Smooth muscle cell (in vitro differentiated cells): ENCODE data around the gene ALOX5AP. TPM values are rescaled to one million over a fixed set of nuclear protein-coding genes. Genes with fewer than 3 reads are reported as not detected.

Experiments
- DNase-seq: peaks from one replicate; lab custom pipeline; 2025; ENCODE audit not compliant: unreplicated experiment; lab: John Stamatoyannopoulos, UW
- H2AFZ ChIP-seq: fragments of 200-600 bp; sonication (generic); 2 replicates; pipeline ENCODE4 v1.6.0; 2016; ENCODE audit warnings: antibody characterized with exemption, low read depth, mild to moderate bottlenecking
- H3F3A ChIP-seq: fragments of 200-600 bp; sonication (generic); 2 replicates; pipeline ENCODE4 v1.6.0; 2017; ENCODE audit warnings: antibody characterized with exemption, low read depth
- H3K27ac ChIP-seq: fragments of 200-600 bp; sonication (generic); 2 replicates; pipeline ENCODE4 v1.5.1; 2016; ENCODE audit warnings: low read depth, mild to moderate bottlenecking
- H3K27me3 ChIP-seq: fragments of 200-600 bp; sonication (generic); 2 replicates; pipeline ENCODE4 v1.6.1; 2016; ENCODE audit warnings: low read depth, mild to moderate bottlenecking
- H3K36me3 ChIP-seq: fragments of 200-600 bp; sonication (generic); 2 replicates; pipeline ENCODE4 v1.5.1; 2016; ENCODE audit warnings: low read depth
- H3K4me1 ChIP-seq: fragments of 200-600 bp; sonication (generic); 2 replicates; pipeline ENCODE4 v1.5.1; 2016; ENCODE audit warnings: low read depth
- H3K4me2 ChIP-seq: fragments of 200-600 bp; sonication (generic); 2 replicates; pipeline ENCODE4 v1.6.0; 2016; ENCODE audit warnings: mild to moderate bottlenecking
- H3K4me3 ChIP-seq: fragments of 200-600 bp; sonication (generic); 2 replicates; pipeline ENCODE4 v1.5.1; 2016; ENCODE audit warnings: mild to moderate bottlenecking
- H3K79me2 ChIP-seq: fragments of 200-600 bp; sonication (generic); 2 replicates; pipeline ENCODE4 v1.6.0; 2016; ENCODE audit warnings: low read depth, mild to moderate bottlenecking
- H3K9ac ChIP-seq: fragments of 200-600 bp; sonication (generic); 2 replicates; pipeline ENCODE4 v1.6.0; 2016; ENCODE audit warnings: low read depth
- H3K9me3 ChIP-seq: fragments of 200-600 bp; sonication (generic); replicated peaks from 2 replicates; pipeline ENCODE4 v1.5.1; 2016; ENCODE audit warnings: low read depth
- H4K20me1 ChIP-seq: fragments of 200-600 bp; sonication (generic); 2 replicates; pipeline ENCODE4 v1.6.0; 2016; ENCODE audit warnings: low read depth
- WGBS: methylation state at CpG from one replicate; pipeline ENCODE4 v1.1.7; 2016; ENCODE audit warnings: low lambda C conversion rate; 5-methylcytosine and 5-hydroxymethylcytosine counted together
- polyA plus RNA-seq: library from polyadenylated mRNA; unstranded; fragments of >200 nt; fragmentation: Nextera tagmentation; extraction: Ambion mirVana; gene quantifications from 2 replicates; pipeline ENCODE4 v1.2.1, GENCODE V29; 2016
- total RNA-seq: library from RNA; depleted of rRNA; stranded (reverse); fragments of >200 nt; gene quantifications from 2 replicates; pipeline ENCODE4 v1.2.3, GENCODE V29; 2014
- TF ChIP-seq, protein P1 (sequence below): fragments of 200-600 bp; sonication (generic); IDR thresholded peaks from 2 replicates; pipeline ENCODE4 v1.5.1; 2017; ENCODE audit warnings: borderline replicate concordance, mild to moderate bottlenecking, antibody characterized with exemption; ENCODE audit not compliant: insufficient read depth, poor library complexity, severe bottlenecking

ALOX5AP gene
- total and polyA plus RNA-seq, 2 experiments from 2014 or later, result 0.22 TPM; not detected in 1

DNA sequence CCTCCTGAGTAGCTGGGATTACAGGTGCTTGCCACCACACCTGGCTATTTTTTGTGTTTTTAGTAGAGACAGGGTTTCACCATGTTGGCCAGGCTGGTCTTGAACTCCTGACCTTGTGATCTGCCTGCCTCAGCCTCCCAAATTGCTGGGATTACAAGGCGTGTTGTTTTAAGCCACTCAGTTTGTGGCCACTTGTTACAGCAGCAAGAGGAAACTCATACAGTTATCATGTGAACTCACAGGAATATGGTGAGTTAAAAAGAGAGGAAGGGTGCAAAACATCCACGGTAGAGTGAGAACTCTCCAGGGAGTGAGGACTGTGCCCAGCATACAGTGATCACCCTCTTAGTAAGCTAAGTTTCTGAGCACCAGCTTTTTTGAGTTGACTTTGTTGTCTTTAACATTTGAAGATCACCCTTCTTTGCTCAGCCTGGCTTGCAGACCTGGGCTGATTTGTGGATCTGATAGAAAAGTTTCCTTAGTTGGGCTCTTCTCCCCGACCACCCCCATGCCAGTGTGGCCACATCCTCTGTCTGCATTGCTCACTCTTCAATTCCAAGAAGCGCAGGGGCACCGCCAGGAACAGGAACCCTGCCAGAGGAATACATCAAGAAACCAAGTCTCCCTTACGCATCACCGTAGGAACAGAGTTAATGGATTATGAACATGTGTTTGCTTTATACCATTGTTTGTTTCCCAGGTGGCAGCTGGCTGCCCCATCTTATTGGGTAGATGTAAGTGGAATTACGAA, 16.0 kb downstream of the ALOX5AP start:
- Histone ChIP-seq H3K36me3 (no peaks in the 10 kb centered on the region), H3K4me1 (no peaks in the 10 kb centered on the region), H3K27ac (no peak overlapping the region), H3K79me2 (no peaks in the 10 kb centered on the region), H3K27me3 (no peaks in the 10 kb centered on the region), H3K4me2 (no peak overlapping the region), H4K20me1 (no peaks in the 10 kb centered on the region), H3K9ac (no peak overlapping the region), H3K4me3 (no peak overlapping the region), H3K9me3 (no peaks in the 10 kb centered on the region), H3F3A (no peaks in the 10 kb centered on the region), H2AFZ (no peak overlapping the region)
- 95% methylated on average over 8 of the region's 8 CpGs for WGBS
- no peak for DNase-seq
- TF ChIP-seq, protein P1, sequence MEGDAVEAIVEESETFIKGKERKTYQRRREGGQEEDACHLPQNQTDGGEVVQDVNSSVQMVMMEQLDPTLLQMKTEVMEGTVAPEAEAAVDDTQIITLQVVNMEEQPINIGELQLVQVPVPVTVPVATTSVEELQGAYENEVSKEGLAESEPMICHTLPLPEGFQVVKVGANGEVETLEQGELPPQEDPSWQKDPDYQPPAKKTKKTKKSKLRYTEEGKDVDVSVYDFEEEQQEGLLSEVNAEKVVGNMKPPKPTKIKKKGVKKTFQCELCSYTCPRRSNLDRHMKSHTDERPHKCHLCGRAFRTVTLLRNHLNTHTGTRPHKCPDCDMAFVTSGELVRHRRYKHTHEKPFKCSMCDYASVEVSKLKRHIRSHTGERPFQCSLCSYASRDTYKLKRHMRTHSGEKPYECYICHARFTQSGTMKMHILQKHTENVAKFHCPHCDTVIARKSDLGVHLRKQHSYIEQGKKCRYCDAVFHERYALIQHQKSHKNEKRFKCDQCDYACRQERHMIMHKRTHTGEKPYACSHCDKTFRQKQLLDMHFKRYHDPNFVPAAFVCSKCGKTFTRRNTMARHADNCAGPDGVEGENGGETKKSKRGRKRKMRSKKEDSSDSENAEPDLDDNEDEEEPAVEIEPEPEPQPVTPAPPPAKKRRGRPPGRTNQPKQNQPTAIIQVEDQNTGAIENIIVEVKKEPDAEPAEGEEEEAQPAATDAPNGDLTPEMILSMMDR, result no peak

GRCh38 chr13:30752201-30752797, 17.0 kb downstream of the ALOX5AP start:
- no peaks in the 10 kb centered on the region for H4K20me1 ChIP-seq
- H3K4me1 ChIP-seq, result no peaks in the 10 kb centered on the region
- H3F3A ChIP-seq, result no peaks in the 10 kb centered on the region
- no peak overlapping the region for H3K27ac ChIP-seq
- no peaks in the 10 kb centered on the region for H3K36me3 ChIP-seq
- 34% methylated on average over 11 of the region's 11 CpGs for WGBS
- no peaks in the 10 kb centered on the region for H3K27me3 ChIP-seq
- no peak overlapping the region for H3K9ac ChIP-seq
- DNase-seq, result no peak
- no peak overlapping the region for H2AFZ ChIP-seq
- TF ChIP-seq, protein P1, result no peak
- no peaks in the 10 kb centered on the region for H3K9me3 ChIP-seq
- H3K4me3 ChIP-seq, result no peak overlapping the region
- H3K79me2 ChIP-seq, result no peaks in the 10 kb centered on the region
- H3K4me2 ChIP-seq, result no peak overlapping the region

- Histone ChIP-seq H3K27me3 (no peaks in the 10 kb centered on the region), H3K27ac (no peak overlapping the region), H3K36me3 (no peaks in the 10 kb centered on the region), H3F3A (no peaks in the 10 kb centered on the region), H3K4me1 (no peaks in the 10 kb centered on the region), H3K4me3 (no peak overlapping the region), H4K20me1 (no peaks in the 10 kb centered on the region), H3K9me3 (no peaks in the 10 kb centered on the region), H3K79me2 (no peaks in the 10 kb centered on the region), H3K9ac (no peak overlapping the region), H2AFZ (no peak overlapping the region), H3K4me2 (no peak overlapping the region)
- 97% methylated on average over 8 of the region's 8 CpGs for WGBS
- no peak for DNase-seq
- TF ChIP-seq, protein P1, result no peak
Measured at GRCh38 chr13:30753030-30753616, 17.8 kb downstream of the ALOX5AP start.
